GM18951 (cell line): ENCODE results near the gene RND1.

ENCODE experiments used
- POLR2A ChIP-seq: IDR thresholded peaks from 4 replicates; pipeline ENCODE4 v1.6.1; 2011; ENCODE audit warnings: mild to moderate bottlenecking; ENCODE audit not compliant: insufficient read length, insufficient read depth; ENCODE audit errors: extremely low read depth
- in situ Hi-C: fragments of 300-500 bp; cut with MboI; formaldehyde crosslinking; loops from one replicate; pipeline ENCODE4 v1.12.0; 2022; ENCODE audit warnings: low sequenced_read_pairs, mixed read lengths, inconsistent platforms; ENCODE audit not compliant: unreplicated experiment

The RND1 gene

DNA sequence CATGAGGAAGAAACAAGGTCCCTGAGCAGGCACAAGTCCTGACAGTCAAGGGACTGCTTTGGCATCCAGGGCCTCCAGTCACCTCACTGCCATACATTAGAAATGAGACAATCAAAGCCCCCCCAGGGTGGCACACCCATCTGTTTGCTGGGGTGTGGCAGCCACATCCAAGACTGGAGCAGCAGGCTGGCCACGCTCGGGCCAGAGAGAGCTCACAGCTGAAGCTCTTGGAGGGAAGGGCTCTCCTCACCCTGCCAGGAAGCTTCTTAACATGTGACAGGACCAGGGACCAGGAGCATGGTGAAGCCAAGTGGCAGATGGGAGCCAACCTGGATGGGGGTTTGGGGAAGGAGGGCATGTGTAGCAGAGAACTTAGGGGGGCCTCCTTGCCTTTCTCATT, 37.4 kb downstream of the RND1 start:
- no peak for TF ChIP-seq POLR2A

DNA sequence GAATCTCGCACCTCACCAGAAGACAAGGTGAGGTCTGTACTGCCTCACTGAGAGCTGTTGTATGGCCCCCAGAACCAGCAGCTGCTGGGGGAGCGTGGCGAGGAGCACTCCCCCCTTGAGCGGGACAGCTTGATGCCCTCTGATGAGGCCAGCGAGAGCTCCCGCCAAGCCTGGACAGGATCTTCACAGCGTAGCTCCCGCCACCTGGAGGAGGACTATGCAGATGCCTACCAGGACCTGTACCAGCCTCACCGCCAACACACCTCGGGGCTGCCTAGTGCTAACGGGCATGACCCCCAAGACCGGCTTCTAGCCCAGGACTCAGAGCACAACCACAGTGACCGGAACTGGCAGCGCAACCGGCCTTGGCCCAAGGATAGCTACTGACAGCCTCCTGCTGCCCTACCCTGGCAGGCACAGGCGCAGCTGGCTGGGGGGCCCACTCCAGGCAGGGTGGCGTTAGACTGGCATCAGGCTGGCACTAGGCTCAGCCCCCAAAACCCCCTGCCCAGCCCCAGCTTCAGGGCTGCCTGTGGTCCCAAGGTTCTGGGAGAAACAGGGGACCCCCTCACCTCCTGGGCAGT, 38.1 kb downstream of the RND1 start:
- in situ Hi-C loops: no loop called here
- TF ChIP-seq POLR2A: no peak

More for the DNA sequence above, 37.4 kb downstream of the RND1 start:
- in situ Hi-C loops: no loop called here

DNA sequence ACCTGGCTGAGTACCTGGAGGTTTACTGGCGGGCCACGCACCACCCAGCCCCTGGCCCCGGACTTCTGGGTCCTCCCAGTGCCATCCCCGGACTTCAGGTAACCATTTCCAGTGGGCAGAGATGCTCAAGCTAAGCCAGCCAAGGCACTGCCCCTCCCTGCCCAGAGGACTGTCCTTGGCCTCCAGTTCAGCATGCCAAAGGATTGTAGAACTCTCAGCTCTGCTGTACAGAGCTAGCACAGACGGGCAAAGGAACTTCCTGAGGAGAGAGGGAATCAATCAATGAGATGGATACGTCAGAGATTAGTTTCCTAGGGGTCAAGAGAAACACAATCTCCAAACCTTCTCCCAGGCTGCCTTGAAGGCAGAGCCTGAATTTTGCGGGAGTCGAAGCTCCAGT, 38.6 kb downstream of the RND1 start:
- TF ChIP-seq POLR2A: no peak
- in situ Hi-C loops: no loop called here

DNA sequence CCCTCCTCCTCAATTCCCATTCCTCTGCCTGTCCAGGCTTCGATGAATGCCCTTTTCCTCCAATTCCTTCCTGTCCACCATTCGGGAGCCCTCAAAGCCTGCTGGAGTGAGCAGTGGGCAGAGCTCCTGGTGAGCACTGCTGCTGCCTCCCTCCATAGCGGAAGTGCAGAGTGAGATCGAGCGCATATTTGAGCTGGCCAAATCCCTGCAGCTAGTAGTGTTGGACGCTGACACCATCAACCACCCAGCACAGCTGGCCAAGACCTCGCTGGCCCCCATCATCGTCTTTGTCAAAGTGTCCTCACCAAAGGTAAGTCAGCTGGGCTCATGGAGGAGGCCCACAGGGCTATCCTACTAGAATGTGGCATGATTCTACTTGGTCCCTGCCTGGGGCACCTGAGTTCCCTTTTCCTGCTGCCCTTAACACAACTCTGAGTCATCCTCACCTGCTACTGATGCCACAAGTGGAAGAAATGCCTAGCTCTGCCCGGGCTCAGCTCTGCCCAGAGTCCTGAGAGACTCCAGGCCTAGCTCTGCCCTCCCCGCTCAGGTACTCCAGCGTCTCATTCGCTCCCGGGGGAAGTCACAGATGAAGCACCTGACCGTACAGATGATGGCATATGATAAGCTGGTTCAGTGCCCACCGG, 39.3 kb downstream of the RND1 start:
- in situ Hi-C loops: no loop called here
- no peak for TF ChIP-seq POLR2A

GRCh38 chr12:48824905-48825304, 40.8 kb downstream of the RND1 start:
- no peak for TF ChIP-seq POLR2A

GRCh38 chr12:48824112-48824511, 41.6 kb downstream of the RND1 start:
- in situ Hi-C loops: no loop called here
- no peak for TF ChIP-seq POLR2A

More at GRCh38 chr12:48824905-48825304, 40.8 kb downstream of the RND1 start:
- in situ Hi-C loops: no loop called here

DNA sequence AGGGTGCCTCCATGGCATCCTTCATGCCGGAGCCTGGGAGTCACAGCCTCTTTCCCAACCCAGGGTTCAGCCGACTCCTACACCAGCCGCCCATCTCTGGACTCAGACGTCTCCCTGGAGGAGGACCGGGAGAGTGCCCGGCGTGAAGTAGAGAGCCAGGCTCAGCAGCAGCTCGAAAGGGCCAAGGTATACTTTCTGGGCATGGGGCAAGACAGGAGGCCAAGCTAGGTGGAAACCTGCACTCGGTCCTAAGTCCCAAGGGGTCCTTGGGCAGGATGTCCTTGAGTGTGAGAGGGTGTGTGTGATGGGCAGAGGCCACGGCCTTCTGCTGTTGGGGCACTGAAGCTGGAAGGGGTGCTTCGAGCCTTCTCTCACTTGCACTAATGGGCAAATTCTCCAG, 42.4 kb downstream of the RND1 start:
- in situ Hi-C loops: no loop called here
- TF ChIP-seq POLR2A: no peak

DNA sequence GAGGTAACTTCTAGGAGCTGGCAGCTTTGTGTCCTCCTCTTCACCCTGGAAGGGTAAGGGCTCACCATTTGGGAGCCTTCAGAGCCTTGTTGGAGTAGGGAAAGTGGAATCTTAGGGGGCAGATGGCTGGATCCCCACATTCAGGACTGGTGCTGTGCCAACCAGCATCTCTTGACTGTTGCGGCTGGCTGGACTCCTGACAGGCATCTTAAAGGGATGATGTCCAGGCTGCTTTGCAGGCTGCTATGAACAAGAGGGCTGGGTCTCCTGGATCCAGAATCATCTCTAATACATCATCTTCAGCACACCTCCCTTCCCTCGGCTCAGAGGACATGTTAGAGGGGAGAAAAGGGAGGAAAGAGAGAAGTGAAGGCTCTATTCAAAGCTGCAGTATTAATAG, 43.0 kb downstream of the RND1 start:
- TF ChIP-seq POLR2A: no peak
- in situ Hi-C loops: no loop called here

DNA sequence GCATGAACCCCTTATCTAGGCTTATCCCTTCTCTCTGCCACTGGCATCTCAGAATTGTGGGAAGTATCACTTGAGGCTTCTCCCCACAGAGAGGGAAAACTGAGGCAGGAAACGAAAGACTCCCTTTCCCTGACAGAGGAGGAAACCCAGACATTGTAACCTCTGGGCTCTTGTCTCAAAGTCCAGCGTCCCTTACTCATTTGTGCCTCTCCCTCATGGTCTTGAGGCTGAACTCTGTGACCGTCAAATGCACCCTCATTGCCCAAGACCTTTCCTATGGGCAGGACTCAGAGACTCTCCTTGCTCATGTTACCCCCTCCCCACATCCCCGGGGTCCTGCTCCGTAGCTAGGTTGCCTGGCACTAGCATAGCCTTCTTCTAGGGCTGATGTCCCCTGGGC, 43.5 kb downstream of the RND1 start:
- in situ Hi-C loops: no loop called here
- no peak for TF ChIP-seq POLR2A

GRCh38 chr12:48819986-48820725, 45.5 kb downstream of the RND1 start:
- no peak for TF ChIP-seq POLR2A
- in situ Hi-C loops: no loop called here

DNA sequence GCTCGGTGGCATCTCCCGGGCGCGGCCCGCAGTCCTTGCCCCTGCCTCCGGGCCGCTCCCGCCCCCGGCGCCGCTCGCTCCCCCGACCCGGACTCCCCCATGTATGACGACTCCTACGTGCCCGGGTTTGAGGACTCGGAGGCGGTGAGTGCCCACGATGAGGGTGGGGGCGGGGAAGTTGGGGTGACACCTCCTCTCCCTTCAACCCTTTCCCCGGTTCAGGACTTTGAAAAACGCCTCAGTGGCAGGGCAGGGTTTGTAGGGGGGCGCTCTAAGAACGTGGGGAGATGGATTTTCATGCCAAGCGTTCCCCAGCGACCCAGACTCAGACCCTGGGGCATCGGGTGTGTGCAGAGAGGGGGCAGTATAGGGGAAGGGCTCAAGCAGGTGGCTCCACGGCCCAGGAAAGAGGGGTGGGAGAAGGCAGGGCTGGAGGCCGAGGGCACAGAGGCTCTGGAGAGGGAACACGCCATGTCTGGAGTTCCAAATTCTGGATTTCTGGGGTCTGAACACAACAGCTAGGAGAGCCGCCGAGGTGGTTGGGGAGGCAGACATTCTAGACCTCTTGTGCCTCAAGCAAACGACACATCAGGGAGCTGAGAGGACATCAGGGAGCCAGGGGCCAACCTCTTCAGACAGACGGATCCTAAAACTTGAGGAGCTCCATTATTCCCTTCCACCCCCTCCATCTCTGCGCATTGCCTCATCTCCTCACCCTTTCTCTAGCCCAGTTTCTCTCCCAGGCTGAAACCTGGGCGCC, 46.7 kb downstream of the RND1 start:
- in situ Hi-C loops: no loop called here
- TF ChIP-seq POLR2A: no peak

- in situ Hi-C loops: no loop called here
- TF ChIP-seq POLR2A: peak; percentile 32
Observed at GRCh38 chr12:48817873-48818830, 47.5 kb downstream of the RND1 start, which contains the start of gene CACNB3. TSS of gene CACNB3 (plus strand) at chr12:48818496. CDS start at chr12:48818930, 434 bp downstream.
